HG03025 (cell line): Measurements from ENCODE around the gene RUFY4.

Experiments used
- ATAC-seq: cut with Tn5 transposase; IDR thresholded peaks from one replicate; pipeline ENCODE4 v1.9.1; 2021; ENCODE audit warnings: mild to moderate bottlenecking, moderate library complexity; ENCODE audit not compliant: unreplicated experiment, low FRiP score

RUFY4 gene

GRCh38 chr2:218059289-218059688 lies 9.8 kb upstream of the RUFY4 start:
- no peak for ATAC-seq

GRCh38 chr2:218060118-218060517 lies 8.9 kb upstream of the RUFY4 start:
- no peak for ATAC-seq

- no peak for ATAC-seq
Measured at GRCh38 chr2:218060950-218061660, 7.9 kb upstream of the RUFY4 start.

GRCh38 chr2:218063486-218063885 lies 5.6 kb upstream of the RUFY4 start:
- peak; percentile 84 for ATAC-seq

GRCh38 chr2:218063896-218064295 lies 5.2 kb upstream of the RUFY4 start:
- ATAC-seq: no peak

- ATAC-seq: no peak
Measured at GRCh38 chr2:218065239-218066006, 3.6 kb upstream of the RUFY4 start.

- no peak for ATAC-seq
Measured at GRCh38 chr2:218066926-218067515, 2.0 kb upstream of the RUFY4 start.

- ATAC-seq: no peak
Measured at GRCh38 chr2:218067523-218067922, 1.5 kb upstream of the RUFY4 start.

GRCh38 chr2:218069606-218070300 lies 700 bp downstream of the RUFY4 start:
- no peak for ATAC-seq

- no peak for ATAC-seq
Measured at GRCh38 chr2:218070587-218070986, 1.5 kb downstream of the RUFY4 start.

GRCh38 chr2:218071218-218071937 lies 2.3 kb downstream of the RUFY4 start:
- ATAC-seq: no peak

- ATAC-seq: no peak
Measured at GRCh38 chr2:218072002-218072401, 2.9 kb downstream of the RUFY4 start.

- ATAC-seq: no peak
Measured at GRCh38 chr2:218072478-218073024, 3.5 kb downstream of the RUFY4 start.

- ATAC-seq: no peak
Measured at GRCh38 chr2:218073185-218073584, 4.1 kb downstream of the RUFY4 start.

- no peak for ATAC-seq
Measured at GRCh38 chr2:218074031-218074430, 5.0 kb downstream of the RUFY4 start.

- ATAC-seq: no peak
Measured at GRCh38 chr2:218075975-218076811, 7.1 kb downstream of the RUFY4 start.

- no peak for ATAC-seq
Measured at GRCh38 chr2:218077464-218078216, 8.6 kb downstream of the RUFY4 start.
